ENCODE results near the gene SLC16A3. TPM values are rescaled to one million over a fixed set of nuclear protein-coding genes. Genes with fewer than 3 reads are reported as not detected.

SLC16A3 gene
- total and polyA plus RNA-seq, 8 donors: 13.0 to 149 (median 19.0) TPM

GRCh38 chr17:82231312-82231561 is 2.4 kb downstream of the SLC16A3 start:
- peak overlapping the region; percentile 95 to 100 for H3K27ac ChIP-seq
- TF ChIP-seq CTCF (IDR thresholded peaks at IDR 0.05): no peak
- no peaks in the 10 kb centered on the region for H3K9me3 ChIP-seq
- H3K4me1 ChIP-seq: peaks cover 27 to 96% of the 10 kb centered on the region in 2 donors
- H3K4me3 ChIP-seq: peak overlapping the region; percentile 71 to 83
- ATAC-seq: peak; percentile 1
- peaks cover 0 to 20% of the 10 kb centered on the region in 2 donors for H3K36me3 ChIP-seq
- DNase-seq: no peak
- H3K27me3 ChIP-seq: peaks cover 0 to 6% of the 10 kb centered on the region in 2 donors
- intact Hi-C loops (cut with DNase I): loop anchor here in 1 of 2 donors (10.0 kb wide), 1 partner anchor 64 kb away; no protein-coding TSS in a partner anchor

- Histone ChIP-seq H3K27me3 (peaks cover 0 to 6% of the 10 kb centered on the region in 2 donors), H3K9me3 (no peaks in the 10 kb centered on the region), H3K27ac (peak overlapping the region; percentile 95 to 100), H3K4me3 (peak overlapping the region; percentile 71 to 83), H3K4me1 (peaks cover 31 to 96% of the 10 kb centered on the region in 2 donors), H3K36me3 (peaks cover 0 to 25% of the 10 kb centered on the region in 2 donors)
- DNase-seq (peak; percentile 68 to 96 (median 87)), ATAC-seq (peak; percentile 44)
- TF ChIP-seq CTCF (IDR thresholded peaks at IDR 0.05): no peak
- intact Hi-C loops (cut with DNase I): loop anchor here in 1 of 2 donors (10.0 kb wide), 1 partner anchor 63 kb away; no protein-coding TSS in a partner anchor
These were observed 2.9 kb downstream of the SLC16A3 start for GRCh38 chr17:82231562-82232321.

- intact Hi-C loops (cut with DNase I): loop anchor here in 1 of 2 donors (10.0 kb wide), 1 partner anchor 62 kb away; no protein-coding TSS in a partner anchor
- Histone ChIP-seq H3K27ac (peak overlapping the region; percentile 95 to 100), H3K4me1 (peaks cover 31 to 96% of the 10 kb centered on the region in 2 donors), H3K9me3 (no peaks in the 10 kb centered on the region), H3K36me3 (peaks cover 0 to 31% of the 10 kb centered on the region in 2 donors), H3K27me3 (peaks cover 0 to 6% of the 10 kb centered on the region in 2 donors), H3K4me3 (peak overlapping the region in 1 of 2 donors; percentile 83)
- TF ChIP-seq CTCF (IDR thresholded peaks at IDR 0.05): no peak
- ATAC-seq (no peak), DNase-seq (no peak)
These were observed 3.5 kb downstream of the SLC16A3 start for GRCh38 chr17:82232322-82232820.

GRCh38 chr17:82232876-82233785 is 4.3 kb downstream of the SLC16A3 start:
- Histone ChIP-seq H3K4me3 (peak overlapping the region in 1 of 2 donors; percentile 83), H3K27me3 (peaks cover 0 to 4% of the 10 kb centered on the region in 2 donors), H3K27ac (peak overlapping the region in 1 of 2 donors; percentile 100), H3K9me3 (no peaks in the 10 kb centered on the region), H3K36me3 (peaks cover 0 to 38% of the 10 kb centered on the region in 2 donors), H3K4me1 (peaks cover 31 to 96% of the 10 kb centered on the region in 2 donors)
- no peak for TF ChIP-seq CTCF (IDR thresholded peaks at IDR 0.05)
- peak in 1 of 4 donors; percentile 57 for DNase-seq
- intact Hi-C loops (cut with DNase I): loop anchor here in 1 of 2 donors (10.0 kb wide), 1 partner anchor 62 kb away; no protein-coding TSS in a partner anchor
- ATAC-seq: no peak

Data from left lung (tissue), 10 donors.